K562 (cell line): Measurements from ENCODE around the gene KRTAP4-7. TPM values are rescaled to one million over a fixed set of nuclear protein-coding genes. Genes with fewer than 3 reads are reported as not detected.
"Not testable (repeated sequence)": the region's sequence is repeated elsewhere in the genome, so short reads cannot be mapped to it uniquely, and the experiment has no call there.

ENCODE experiments used
- ATAC-seq: fragments of 200-7000 bp; cut with Tn5 transposase; 3 replicates; pipeline ENCODE4 v1.9.1; 2020; ENCODE audit warnings: moderate library complexity
- BruUV-seq: library from RNA; stranded (reverse); fragments of 400-500 nt; replicated peaks from 2 replicates; lab custom pipeline; 2021; lab: Mats Ljungman, UMichigan
- CTCF ChIA-PET: fragments of 300-600 bp; formaldehyde crosslinking; extraction: SDS; loops from one replicate; lab custom pipeline; 2021; ENCODE audit warnings: low intra/inter-chr PET ratio; lab: Yijun Ruan, JAX
- POLR2A ChIA-PET: fragments of 300-600, 350-650 bp; sonication (Branson Sonifier 250); formaldehyde crosslinking; extraction: SDS; loops from one replicate; lab custom pipeline; 2021; ENCODE audit warnings: antibody characterized with exemption, inconsistent platforms; lab: Yijun Ruan, JAX
- DNase-seq, 4 experiments: peaks; one replicate each; pipeline versions ENCODE4 v3.0.0 to v3.0.0-alpha.2; 2011 to 2018; ENCODE audit warnings: low spot score in 3 of 4, mixed read lengths in 3 of 4; ENCODE audit errors: extremely low read depth in 1 of 4
- FAIRE-seq: peaks from 2 replicates; lab custom pipeline; 2011; peaks lifted over from hg19 to GRCh38; lab: Jason Lieb, UNC
- H2AFZ ChIP-seq: 2 replicates; pipeline ENCODE4 v1.6.0; 2011; ENCODE audit warnings: low read depth, low read length, control low read depth, inconsistent platforms
- H3K27ac ChIP-seq: fragments of 200-600 bp; 3 replicates; pipeline ENCODE4 v1.8.0; 2011; ENCODE audit warnings: low read depth, mild to moderate bottlenecking, control low read depth, inconsistent platforms, low read length, moderate library complexity, mixed read lengths; ENCODE audit errors: extremely low read depth
- H3K27me3 ChIP-seq, 2 experiments: fragments of 300-600 bp in 1 of 2; 2 replicates in 1 of 2; 3 replicates in 1 of 2; pipeline versions ENCODE4 v1.6.0 to v1.8.0; 2011; ENCODE audit warnings: inconsistent platforms in 2 of 2, low read length in 2 of 2, mild to moderate bottlenecking in 1 of 2, mixed read lengths in 1 of 2, moderate library complexity in 1 of 2; ENCODE audit not compliant: control insufficient read depth in 2 of 2, insufficient read depth in 2 of 2
- H3K36me3 ChIP-seq: fragments of 300-600 bp; 3 replicates; pipeline ENCODE4 v1.8.0; 2011; ENCODE audit warnings: mild to moderate bottlenecking, low read length, inconsistent platforms; ENCODE audit not compliant: control insufficient read depth, insufficient read depth
- H3K4me1 ChIP-seq, 2 experiments: fragments of 200-600 bp in 1 of 2; replicated peaks in 1 of 2; 2 replicates in 1 of 2; 3 replicates in 1 of 2; pipeline versions ENCODE4 v1.5.1 to v1.8.0; 2011; ENCODE audit warnings: inconsistent platforms in 2 of 2, low read length in 2 of 2, mild to moderate bottlenecking in 1 of 2, mixed read lengths in 1 of 2, moderate library complexity in 1 of 2; ENCODE audit not compliant: control insufficient read depth in 2 of 2, insufficient read depth in 2 of 2
- H3K4me2 ChIP-seq: 2 replicates; pipeline ENCODE4 v1.6.1; 2011; ENCODE audit warnings: low read length, control low read depth, inconsistent platforms, mixed read lengths; ENCODE audit not compliant: insufficient read depth
- H3K4me3 ChIP-seq: fragments of 200-600 bp; sonication (generic), shearing (Covaris generic); 2 replicates; pipeline ENCODE4 v1.5.1; 2016; ENCODE audit warnings: control low read depth, inconsistent platforms
- H3K79me2 ChIP-seq: fragments of 200-600 bp; 3 replicates; pipeline ENCODE4 v1.8.0; 2011; ENCODE audit warnings: low read length, inconsistent platforms; ENCODE audit not compliant: control insufficient read depth, insufficient read depth
- H3K9ac ChIP-seq, 2 experiments: 2 replicates each; pipeline versions ENCODE4 v1.6.0 to v1.6.1; 2011; ENCODE audit warnings: low read depth in 2 of 2, low read length in 2 of 2, control low read depth in 1 of 2, inconsistent platforms in 1 of 2, mild to moderate bottlenecking in 1 of 2, mixed read lengths in 1 of 2; ENCODE audit not compliant: insufficient read depth in 1 of 2
- H3K9me1 ChIP-seq: one replicate; pipeline ENCODE4 v1.6.0; 2011; ENCODE audit warnings: inconsistent platforms, mild to moderate bottlenecking, low read length, moderate library complexity; ENCODE audit not compliant: control insufficient read depth, insufficient read depth
- H3K9me3 ChIP-seq: replicated peaks from 2 replicates; pipeline ENCODE4 v1.5.1; 2011; ENCODE audit warnings: low read depth, low read length, inconsistent platforms; ENCODE audit not compliant: control insufficient read depth, insufficient read depth
- H4K20me1 ChIP-seq: replicated peaks from 2 replicates; pipeline ENCODE4 v1.6.1; 2011; ENCODE audit warnings: low read length, inconsistent platforms, mixed read lengths; ENCODE audit not compliant: control insufficient read depth, insufficient read depth
- WGBS: fragments of 100-300 bp; shearing (Covaris generic); methylation state at CpG from one replicate; pipeline ENCODE4 v1.1.6; 2016; ENCODE audit warnings: low coverage, mixed read lengths; ENCODE audit not compliant: insufficient coverage; ENCODE audit errors: missing lambda C conversion rate; 5-methylcytosine and 5-hydroxymethylcytosine counted together
- in situ Hi-C: fragments of 300-500 bp; cut with MboI; formaldehyde crosslinking; loops from 4 replicates; pipeline ENCODE4 v1.15.0; 2018; ENCODE audit warnings: inconsistent platforms, mixed read lengths
- intact Hi-C: fragments of 100-400 bp; cut with micrococcal nuclease; formaldehyde crosslinking; loops from 2 replicates; pipeline ENCODE4 v1.14.2; 2022
- polyA plus RNA-seq, 8 experiments: library from polyadenylated mRNA; depleted of rRNA in 4 of 8; stranded (reverse) in 5 of 8; unstranded in 3 of 8; fragments of >200 nt; fragmentation: Nextera tagmentation in 2 of 8; fragmentation: Illumina TruSeq in 1 of 8; extraction: Ambion mirVana in 2 of 8; extraction: Trizol in 1 of 8; gene quantifications; 2 replicates each; pipeline versions ENCODE4 v1.2.1 to v1.2.3, GENCODE V29; 2011 to 2014; ENCODE audit warnings: inconsistent platforms in 1 of 8, missing spikeins in 1 of 8
- total RNA-seq, 7 experiments: library from RNA; depleted of rRNA in 6 of 7; stranded (reverse); fragments of >200 nt in 6 of 7; fragmentation: Illumina TruSeq in 2 of 7; extraction: Trizol in 2 of 7; gene quantifications; 2 replicates each; pipeline versions ENCODE4 v1.2.1 to v1.2.3, GENCODE V29; 2011 to 2021; ENCODE audit warnings: low replicate concordance in 1 of 7
- TF ChIP-seq, protein P1 (sequence below): fragments of 150-350 bp; IDR thresholded peaks from 2 replicates; pipeline ENCODE4 v1.6.1; 2014; ENCODE audit warnings: low read depth, mild to moderate bottlenecking, low read length, borderline replicate concordance

The KRTAP4-7 gene
- total and polyA plus RNA-seq, 9 of the 15 experiments (the other 6 are each of a cell fraction or from before 2014, with no cell fraction given), result not detected

GRCh38 chr17:41118721-41119120 is 34.8 kb downstream of the KRTAP4-7 start (continued):
- TF ChIP-seq, protein P1, sequence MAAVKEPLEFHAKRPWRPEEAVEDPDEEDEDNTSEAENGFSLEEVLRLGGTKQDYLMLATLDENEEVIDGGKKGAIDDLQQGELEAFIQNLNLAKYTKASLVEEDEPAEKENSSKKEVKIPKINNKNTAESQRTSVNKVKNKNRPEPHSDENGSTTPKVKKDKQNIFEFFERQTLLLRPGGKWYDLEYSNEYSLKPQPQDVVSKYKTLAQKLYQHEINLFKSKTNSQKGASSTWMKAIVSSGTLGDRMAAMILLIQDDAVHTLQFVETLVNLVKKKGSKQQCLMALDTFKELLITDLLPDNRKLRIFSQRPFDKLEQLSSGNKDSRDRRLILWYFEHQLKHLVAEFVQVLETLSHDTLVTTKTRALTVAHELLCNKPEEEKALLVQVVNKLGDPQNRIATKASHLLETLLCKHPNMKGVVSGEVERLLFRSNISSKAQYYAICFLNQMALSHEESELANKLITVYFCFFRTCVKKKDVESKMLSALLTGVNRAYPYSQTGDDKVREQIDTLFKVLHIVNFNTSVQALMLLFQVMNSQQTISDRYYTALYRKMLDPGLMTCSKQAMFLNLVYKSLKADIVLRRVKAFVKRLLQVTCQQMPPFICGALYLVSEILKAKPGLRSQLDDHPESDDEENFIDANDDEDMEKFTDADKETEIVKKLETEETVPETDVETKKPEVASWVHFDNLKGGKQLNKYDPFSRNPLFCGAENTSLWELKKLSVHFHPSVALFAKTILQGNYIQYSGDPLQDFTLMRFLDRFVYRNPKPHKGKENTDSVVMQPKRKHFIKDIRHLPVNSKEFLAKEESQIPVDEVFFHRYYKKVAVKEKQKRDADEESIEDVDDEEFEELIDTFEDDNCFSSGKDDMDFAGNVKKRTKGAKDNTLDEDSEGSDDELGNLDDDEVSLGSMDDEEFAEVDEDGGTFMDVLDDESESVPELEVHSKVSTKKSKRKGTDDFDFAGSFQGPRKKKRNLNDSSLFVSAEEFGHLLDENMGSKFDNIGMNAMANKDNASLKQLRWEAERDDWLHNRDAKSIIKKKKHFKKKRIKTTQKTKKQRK, result no peak

- BruUV-seq, H3K4me2 ChIP-seq, H4K20me1 ChIP-seq, H3K27me3 ChIP-seq, ATAC-seq, H3K9ac ChIP-seq, H3K9me3 ChIP-seq, H3K36me3 ChIP-seq, H3K27ac ChIP-seq, in situ Hi-C loops, H3K9me1 ChIP-seq, H3K79me2 ChIP-seq, H3K4me3 ChIP-seq, H3K4me1 ChIP-seq, DNase-seq, CTCF ChIA-PET, H2AFZ ChIP-seq, FAIRE-seq, POLR2A ChIA-PET, intact Hi-C loops: not testable (repeated sequence)
- WGBS, result 1% methylated on average over 11 of the region's 11 CpGs
These were observed 36.0 kb downstream of the KRTAP4-7 start for GRCh38 chr17:41119696-41120690.
